ENCODE data around the gene GRP.

GRP gene

GRCh38 chr18:59269563-59270119 is 49.7 kb downstream of the GRP start:
- no peak for TF ChIP-seq SIN3A (IDR thresholded peaks at IDR 0.05; ENCODE audit: borderline replicate concordance, insufficient read depth, low read length)
- no peak for TF ChIP-seq POLR2AphosphoS5 (IDR thresholded peaks at IDR 0.05; ENCODE audit: low read depth, low read length)
- no peak for TF ChIP-seq TAF1 (IDR thresholded peaks at IDR 0.05; ENCODE audit: borderline replicate concordance, insufficient read depth, low read length)
- no peak for TF ChIP-seq REST (IDR thresholded peaks at IDR 0.05; ENCODE audit: insufficient read depth in 1 of 2, low read depth in 2 of 2, low read length in 2 of 2)
- TF ChIP-seq FOXP2 (optimal IDR thresholded peaks at IDR 0.05; ENCODE audit: borderline replicate concordance, extremely low read depth, extremely low read length, insufficient read depth), result no peak

GRCh38 chr18:59270689-59271257 is 50.8 kb downstream of the GRP start:
- TF ChIP-seq REST (IDR thresholded peaks at IDR 0.05; ENCODE audit: insufficient read depth in 1 of 2, low read depth in 2 of 2, low read length in 2 of 2) (no peak), FOXP2 (optimal IDR thresholded peaks at IDR 0.05; ENCODE audit: borderline replicate concordance, extremely low read depth, extremely low read length, insufficient read depth) (no peak), POLR2AphosphoS5 (IDR thresholded peaks at IDR 0.05; ENCODE audit: low read depth, low read length) (no peak), SIN3A (IDR thresholded peaks at IDR 0.05; ENCODE audit: borderline replicate concordance, insufficient read depth, low read length) (no peak), TAF1 (IDR thresholded peaks at IDR 0.05; ENCODE audit: borderline replicate concordance, insufficient read depth, low read length) (no peak)

GRCh38 chr18:59271606-59272220 is 51.8 kb downstream of the GRP start:
- TF ChIP-seq POLR2AphosphoS5 (IDR thresholded peaks at IDR 0.05; ENCODE audit: low read depth, low read length), result no peak

- no peak for TF ChIP-seq POLR2AphosphoS5 (IDR thresholded peaks at IDR 0.05; ENCODE audit: low read depth, low read length)
- no peak for TF ChIP-seq REST (IDR thresholded peaks at IDR 0.05; ENCODE audit: insufficient read depth in 1 of 2, low read depth in 2 of 2, low read length in 2 of 2)
- no peak for TF ChIP-seq TAF1 (IDR thresholded peaks at IDR 0.05; ENCODE audit: borderline replicate concordance, insufficient read depth, low read length)
- no peak for TF ChIP-seq FOXP2 (optimal IDR thresholded peaks at IDR 0.05; ENCODE audit: borderline replicate concordance, extremely low read depth, extremely low read length, insufficient read depth)
- no peak for TF ChIP-seq SIN3A (IDR thresholded peaks at IDR 0.05; ENCODE audit: borderline replicate concordance, insufficient read depth, low read length)
These were observed 52.4 kb downstream of the GRP start for GRCh38 chr18:59272221-59272888.

GRCh38 chr18:59272891-59273758 is 53.2 kb downstream of the GRP start, which contains the start of gene RAX:
TSS of gene RAX (minus strand) at chr18:59273454. CDS start at chr18:59273206, 248 bp downstream.
- TF ChIP-seq FOXP2 (optimal IDR thresholded peaks at IDR 0.05; ENCODE audit: borderline replicate concordance, extremely low read depth, extremely low read length, insufficient read depth) (no peak), REST (IDR thresholded peaks at IDR 0.05; ENCODE audit: insufficient read depth in 1 of 2, low read depth in 2 of 2, low read length in 2 of 2) (no peak), TAF1 (IDR thresholded peaks at IDR 0.05; ENCODE audit: borderline replicate concordance, insufficient read depth, low read length) (no peak), POLR2AphosphoS5 (IDR thresholded peaks at IDR 0.05; ENCODE audit: low read depth, low read length) (no peak), SIN3A (IDR thresholded peaks at IDR 0.05; ENCODE audit: borderline replicate concordance, insufficient read depth, low read length) (no peak)

Measured in PFSK-1 (cell line).